Measurements from ENCODE around the gene PRDM5.

The PRDM5 gene

DNA sequence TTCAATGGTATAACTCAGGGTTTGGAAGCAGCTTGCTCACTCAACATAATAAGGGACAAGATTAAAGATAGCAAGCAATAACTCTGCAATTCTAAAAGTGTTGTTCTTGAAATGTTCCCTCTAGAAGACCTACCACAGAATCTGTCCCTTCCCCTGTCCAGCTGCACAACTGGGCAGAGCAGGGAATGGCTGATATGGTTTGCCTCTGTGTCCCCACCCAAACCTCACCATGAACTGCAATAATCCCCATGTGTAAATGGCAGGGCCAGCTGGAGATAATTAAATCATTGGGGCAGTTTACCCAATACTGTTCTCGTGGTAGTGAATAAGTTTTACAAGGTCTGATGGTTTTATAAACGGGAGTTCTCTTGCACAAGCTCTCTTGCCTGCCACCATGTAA is 19.1 kb downstream of the PRDM5 start:
- no peak for DNase-seq (ENCODE audit: low read depth)

DNA sequence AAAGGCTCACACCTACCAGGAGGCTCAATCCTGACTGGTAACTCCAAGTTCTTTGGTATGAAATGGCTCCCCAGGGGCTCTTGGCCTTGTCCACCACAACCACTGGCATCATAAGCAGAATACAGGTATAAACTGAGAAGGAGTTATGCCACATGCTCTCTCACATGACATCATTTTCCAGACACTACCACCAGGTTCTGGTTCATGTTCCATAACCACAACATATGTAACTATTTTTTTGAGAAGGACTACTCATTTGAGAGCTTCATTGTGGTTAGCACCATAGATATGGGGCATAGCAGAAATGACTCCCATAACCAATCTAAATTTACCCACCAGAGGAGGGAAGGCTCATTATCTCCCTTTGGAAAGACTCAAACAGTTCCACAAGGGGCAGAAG is 19.6 kb downstream of the PRDM5 start:
- DNase-seq (ENCODE audit: low read depth): no peak

GRCh38 chr4:120901731-120902130 is 20.8 kb downstream of the PRDM5 start:
- DNase-seq (ENCODE audit: low read depth): no peak

GRCh38 chr4:120897981-120898719 is 24.4 kb downstream of the PRDM5 start:
- DNase-seq (ENCODE audit: low read depth): no peak

GRCh38 chr4:120895554-120895953 is 27.0 kb downstream of the PRDM5 start:
- no peak for DNase-seq (ENCODE audit: low read depth)

DNA sequence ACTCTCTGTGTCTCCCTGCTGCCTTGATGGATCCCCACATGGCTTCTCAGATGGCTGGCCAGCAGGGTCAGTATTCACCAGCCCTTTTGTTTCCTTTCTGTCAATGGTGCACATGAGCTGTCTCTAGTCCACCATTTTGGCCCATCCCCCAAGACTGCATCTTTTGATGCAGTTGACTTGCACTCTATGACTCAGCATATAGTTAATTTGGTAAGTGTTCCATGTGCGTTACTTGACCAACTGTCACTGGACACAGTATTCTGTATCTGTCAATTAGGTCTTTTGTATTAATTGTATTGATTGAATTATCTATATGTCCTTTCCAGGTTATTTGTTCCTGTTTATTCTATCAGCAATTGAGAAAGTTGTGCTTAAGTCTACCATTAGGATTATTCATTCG is 29.2 kb downstream of the PRDM5 start:
- DNase-seq (ENCODE audit: low read depth): no peak

DNA sequence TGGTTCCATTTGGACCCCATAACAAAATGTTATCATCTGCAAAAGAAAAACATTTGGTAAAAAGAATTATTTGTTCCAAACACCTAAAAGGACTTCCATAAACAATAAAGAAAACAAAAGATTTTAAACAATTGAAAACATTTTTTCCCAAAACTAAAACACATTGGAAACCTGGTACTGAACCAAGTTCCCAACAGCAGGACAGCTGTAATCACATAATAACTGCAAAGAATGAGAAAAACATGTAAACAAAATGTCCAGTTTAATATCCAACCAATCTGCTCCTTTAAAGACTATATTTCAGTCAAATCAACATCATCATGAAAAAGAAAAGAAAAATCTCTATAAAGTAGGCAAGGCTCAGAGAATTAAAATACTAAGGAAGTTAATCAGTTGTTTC is 36.3 kb downstream of the PRDM5 start:
- DNase-seq (ENCODE audit: low read depth): no peak

- DNase-seq (ENCODE audit: low read depth): no peak
These were observed 40.7 kb downstream of the PRDM5 start for GRCh38 chr4:120881846-120882245.

- no peak for DNase-seq (ENCODE audit: low read depth)
These were observed 41.2 kb downstream of the PRDM5 start for GRCh38 chr4:120881351-120881750.

DNA sequence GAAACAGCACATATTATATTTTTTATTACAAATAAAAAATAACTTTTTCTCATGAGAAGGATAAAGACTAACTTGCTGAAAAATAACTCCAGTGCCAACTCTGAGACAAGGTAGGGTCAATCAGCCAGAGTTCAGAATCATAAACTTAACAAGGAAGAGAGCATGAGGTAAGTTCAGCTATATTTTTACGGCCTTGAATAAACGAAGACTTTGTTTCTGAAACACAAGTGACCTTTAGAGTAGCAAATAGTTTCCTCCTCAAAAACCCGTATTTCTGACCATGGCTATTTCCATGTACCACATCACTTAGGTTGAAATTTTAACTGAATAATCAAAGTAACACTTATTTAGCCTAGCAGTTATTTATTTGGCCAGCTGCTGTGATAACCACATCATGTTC is 45.5 kb downstream of the PRDM5 start:
- DNase-seq (ENCODE audit: low read depth): no peak

DNA sequence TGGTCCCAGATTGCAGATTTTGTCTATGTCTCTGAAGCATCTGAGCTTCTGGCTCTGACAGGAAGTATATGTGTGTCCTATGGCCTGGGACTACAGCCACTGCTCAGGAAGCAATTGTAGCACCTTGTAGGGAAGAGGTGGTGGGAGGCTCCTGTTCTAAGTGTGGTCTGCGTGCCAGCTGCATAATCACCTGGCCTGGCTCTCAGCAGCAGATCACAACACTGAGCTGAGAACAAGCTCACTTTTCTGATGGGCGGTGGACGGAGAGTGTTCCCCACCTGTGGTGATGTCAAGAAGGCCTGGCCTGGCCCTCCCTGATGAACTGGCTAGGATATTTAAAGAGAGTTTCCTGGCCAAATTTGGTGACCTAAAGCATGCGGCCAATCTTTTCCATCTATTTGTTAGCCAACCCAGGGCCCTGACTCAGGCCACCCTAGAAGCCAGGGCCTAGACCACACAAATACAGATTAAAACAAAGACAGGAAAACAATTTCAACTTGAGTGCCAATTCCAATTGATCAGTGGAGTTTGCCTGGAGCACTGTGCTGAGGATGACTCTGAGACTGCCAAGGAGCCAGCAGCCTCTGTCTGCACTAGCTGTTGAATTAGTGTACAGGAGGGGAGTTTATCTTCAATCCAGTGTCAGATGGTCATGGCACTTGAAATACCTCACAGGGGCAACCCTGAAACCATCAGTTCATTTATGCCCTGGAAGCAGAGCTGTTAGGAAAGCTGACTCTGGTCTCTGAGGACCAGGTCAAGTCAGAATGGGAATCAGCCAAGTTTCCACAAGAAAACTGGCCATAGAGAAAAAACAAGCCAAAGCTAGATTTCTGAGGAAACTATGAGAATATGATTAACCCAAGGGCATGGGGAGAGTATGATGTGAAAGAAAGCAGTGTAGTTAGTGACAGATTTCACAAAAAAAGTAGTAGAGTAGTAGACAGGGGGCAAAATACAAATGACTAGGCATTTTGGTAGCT is 47.4 kb downstream of the PRDM5 start:
- no peak for DNase-seq (ENCODE audit: low read depth)

DNA sequence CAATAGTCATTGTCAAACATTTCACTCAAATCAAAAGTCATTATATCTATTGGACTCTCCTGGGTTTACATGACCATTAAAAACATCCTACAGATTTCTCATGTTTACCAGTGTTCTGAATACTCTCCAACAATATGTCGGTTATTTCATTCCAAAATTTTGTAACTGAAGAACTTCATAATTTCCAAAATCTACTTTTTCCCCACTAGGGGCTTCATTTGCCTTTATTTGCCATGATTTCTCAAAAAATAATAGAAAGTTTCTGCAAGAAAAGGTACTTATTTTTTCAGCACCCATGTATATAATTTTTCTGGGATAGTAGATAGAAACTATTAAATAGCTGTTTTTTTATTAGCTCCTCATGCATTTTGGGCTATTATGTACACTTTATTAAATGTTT is 49.0 kb downstream of the PRDM5 start:
- DNase-seq (ENCODE audit: low read depth): no peak

DNA sequence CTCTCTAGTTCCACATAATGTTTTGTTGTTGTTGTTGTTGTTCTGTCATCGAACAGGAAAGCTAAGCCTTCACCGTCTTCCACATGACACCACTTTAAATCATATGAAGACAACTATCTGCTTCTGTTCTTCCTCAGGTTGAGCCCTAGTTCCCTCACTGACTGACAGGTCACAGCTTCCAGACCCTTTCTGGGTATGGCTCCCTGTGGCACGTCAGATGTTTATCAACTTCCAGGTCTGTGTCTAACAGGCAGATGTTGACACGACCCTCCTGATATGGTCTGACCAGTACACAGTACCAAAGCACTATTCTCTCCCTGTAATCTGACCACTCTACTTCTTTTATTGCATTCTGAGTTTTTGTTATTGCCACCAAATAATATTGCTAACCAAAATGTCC is 51.4 kb downstream of the PRDM5 start:
- DNase-seq (ENCODE audit: low read depth): no peak

GRCh38 chr4:120870279-120870673 is 52.2 kb downstream of the PRDM5 start:
- no peak for DNase-seq (ENCODE audit: low read depth)

- no peak for DNase-seq (ENCODE audit: low read depth)
These were observed 52.8 kb downstream of the PRDM5 start for GRCh38 chr4:120869613-120870278.

GRCh38 chr4:120867506-120867905 is 55.0 kb downstream of the PRDM5 start:
- no peak for DNase-seq (ENCODE audit: low read depth)

DNA sequence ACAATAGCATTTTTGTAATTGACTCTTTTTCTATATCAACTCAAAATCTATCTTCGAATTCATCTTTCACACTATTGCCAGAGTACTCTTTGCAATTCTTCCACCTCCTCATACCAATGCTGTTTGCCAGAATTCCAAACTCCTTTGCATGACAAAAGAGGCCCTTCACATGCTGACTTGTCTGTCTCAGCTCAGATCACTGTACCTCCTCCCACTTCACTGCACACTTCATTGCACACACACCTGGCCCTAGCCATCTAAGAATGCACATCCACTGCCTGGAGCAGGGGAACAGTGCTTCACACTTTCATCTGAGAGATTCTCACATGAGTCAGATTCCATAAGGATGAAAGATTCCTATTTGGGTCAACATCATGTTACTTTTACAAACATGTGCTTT is 56.5 kb downstream of the PRDM5 start:
- no peak for DNase-seq (ENCODE audit: low read depth)

DNA sequence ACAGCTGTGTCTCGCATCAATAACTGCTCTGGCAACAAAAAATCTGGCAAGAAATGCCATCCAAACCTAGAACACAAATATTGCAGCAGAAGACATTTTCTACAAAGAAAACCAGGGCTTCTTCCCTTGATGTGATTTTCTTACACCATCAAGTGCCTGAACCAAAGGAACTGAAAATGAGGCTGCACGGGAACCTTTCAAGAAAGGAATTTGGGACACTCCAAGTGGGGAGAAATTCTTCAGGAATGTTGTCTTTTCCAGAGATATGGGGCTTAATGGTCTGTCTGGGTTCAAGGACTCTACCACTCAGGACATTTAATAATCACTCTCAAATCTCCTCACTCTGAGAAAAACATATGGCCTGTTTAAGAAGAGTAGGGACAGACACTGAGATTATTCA is 57.6 kb downstream of the PRDM5 start:
- no peak for DNase-seq (ENCODE audit: low read depth)

- no peak for DNase-seq (ENCODE audit: low read depth)
These were observed 60.1 kb downstream of the PRDM5 start for GRCh38 chr4:120862432-120862831.

- no peak for DNase-seq (ENCODE audit: low read depth)
These were observed 60.7 kb downstream of the PRDM5 start for GRCh38 chr4:120861852-120862251.

GRCh38 chr4:120858776-120859175 is 63.8 kb downstream of the PRDM5 start:
- DNase-seq (ENCODE audit: low read depth): no peak

DNA sequence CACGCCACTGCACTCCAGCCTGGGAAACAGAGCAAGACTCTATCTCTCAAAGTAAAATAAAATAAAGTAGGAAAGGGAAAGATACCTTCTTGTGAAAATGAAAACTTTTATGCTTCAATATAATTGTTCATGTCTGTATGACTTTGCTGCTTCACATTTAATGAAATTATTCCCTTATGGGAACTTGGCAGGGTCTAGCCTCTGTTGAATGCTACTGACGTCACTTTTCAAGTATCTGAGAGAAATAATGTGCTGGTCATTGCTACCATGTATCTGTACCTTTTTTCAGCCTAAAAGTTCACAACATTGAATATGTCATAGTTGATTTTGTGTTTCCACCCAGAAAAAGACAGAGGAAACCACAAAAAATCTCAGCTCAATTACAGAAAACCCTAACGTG is 65.2 kb downstream of the PRDM5 start:
- no peak for DNase-seq (ENCODE audit: low read depth)

- no peak for DNase-seq (ENCODE audit: low read depth)
These were observed 66.2 kb downstream of the PRDM5 start for GRCh38 chr4:120856294-120856693.

All from stimulated activated CD8-positive, alpha-beta memory T cell treated with anti-CD3 and anti-CD28 coated beads, Interleukin-12 subunit alpha, Interleukin-12 subunit beta, amount 100 ng/mL, for 1 hour (primary cell).